Measurements from ENCODE around the gene TEX54.
"Not testable (repeated sequence)": the region's sequence is repeated elsewhere in the genome, so short reads cannot be mapped to it uniquely, and the experiment has no call there.

The TEX54 gene

DNA sequence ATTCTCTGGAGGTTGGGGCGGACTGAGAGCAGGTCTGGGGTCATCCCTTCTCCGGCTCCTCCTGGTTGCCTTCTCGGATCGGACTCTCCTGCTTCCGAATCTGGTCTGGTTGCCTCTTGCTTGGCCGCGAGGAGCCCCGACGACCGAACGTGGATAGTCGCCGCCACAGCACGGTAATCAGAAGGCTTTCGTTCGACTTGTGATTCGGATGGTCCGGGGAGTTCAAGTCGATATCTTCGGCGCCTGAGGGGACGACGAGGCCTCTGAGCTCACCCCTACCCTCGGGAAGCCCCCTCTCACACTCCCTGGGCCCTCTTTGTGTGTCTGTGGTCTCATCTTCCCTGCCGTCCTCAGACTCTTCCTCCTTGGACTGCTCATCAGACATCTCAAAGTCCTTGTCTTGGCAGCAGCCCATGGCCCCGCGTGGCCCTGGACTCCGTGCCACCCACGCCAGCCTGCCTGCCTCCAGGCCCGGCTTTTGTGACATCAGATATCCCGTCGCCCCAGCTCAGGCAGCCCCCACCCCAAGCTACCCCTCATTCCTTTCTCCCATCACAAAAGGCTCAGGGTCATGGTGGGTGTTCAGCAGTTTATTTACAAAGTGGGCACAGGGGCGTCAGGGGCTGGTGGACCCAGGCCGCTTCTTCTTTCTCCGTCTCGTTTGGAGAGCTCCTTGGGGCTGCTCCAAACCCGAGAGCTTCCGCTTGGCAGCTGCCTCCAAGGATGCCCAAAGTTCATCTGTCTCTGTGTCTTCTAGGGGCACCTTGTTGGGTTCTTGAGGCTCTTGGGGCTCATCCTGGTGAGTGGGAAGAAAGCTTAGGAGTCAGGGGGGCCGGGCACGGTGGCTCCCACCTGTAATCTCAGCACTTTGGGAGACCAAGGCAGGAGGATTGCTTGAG is at the start of gene TEX54:
Gene TEX54 (minus strand): TSS at position 506 of the 899 bp plus-strand sequence.
- no peak for DNase-seq (ENCODE audit: low spot score)

DNA sequence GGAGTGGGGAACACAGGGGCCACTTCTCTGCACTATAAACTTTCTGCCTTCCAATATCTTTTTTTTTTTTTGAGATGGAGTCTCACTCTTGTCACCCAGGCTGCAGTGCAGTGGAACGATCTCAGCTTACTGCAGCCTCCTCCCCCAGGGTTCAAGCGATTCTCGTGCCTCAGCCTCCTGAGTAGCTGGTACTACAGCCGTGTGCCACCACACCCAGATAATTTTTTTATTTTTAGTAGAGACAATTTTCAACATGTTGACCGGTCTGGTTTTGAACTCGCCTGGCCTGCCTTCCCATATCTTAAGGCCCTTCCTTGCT is 49.7 kb upstream of the TEX54 start:
- no peak for DNase-seq (ENCODE audit: low spot score)

DNA sequence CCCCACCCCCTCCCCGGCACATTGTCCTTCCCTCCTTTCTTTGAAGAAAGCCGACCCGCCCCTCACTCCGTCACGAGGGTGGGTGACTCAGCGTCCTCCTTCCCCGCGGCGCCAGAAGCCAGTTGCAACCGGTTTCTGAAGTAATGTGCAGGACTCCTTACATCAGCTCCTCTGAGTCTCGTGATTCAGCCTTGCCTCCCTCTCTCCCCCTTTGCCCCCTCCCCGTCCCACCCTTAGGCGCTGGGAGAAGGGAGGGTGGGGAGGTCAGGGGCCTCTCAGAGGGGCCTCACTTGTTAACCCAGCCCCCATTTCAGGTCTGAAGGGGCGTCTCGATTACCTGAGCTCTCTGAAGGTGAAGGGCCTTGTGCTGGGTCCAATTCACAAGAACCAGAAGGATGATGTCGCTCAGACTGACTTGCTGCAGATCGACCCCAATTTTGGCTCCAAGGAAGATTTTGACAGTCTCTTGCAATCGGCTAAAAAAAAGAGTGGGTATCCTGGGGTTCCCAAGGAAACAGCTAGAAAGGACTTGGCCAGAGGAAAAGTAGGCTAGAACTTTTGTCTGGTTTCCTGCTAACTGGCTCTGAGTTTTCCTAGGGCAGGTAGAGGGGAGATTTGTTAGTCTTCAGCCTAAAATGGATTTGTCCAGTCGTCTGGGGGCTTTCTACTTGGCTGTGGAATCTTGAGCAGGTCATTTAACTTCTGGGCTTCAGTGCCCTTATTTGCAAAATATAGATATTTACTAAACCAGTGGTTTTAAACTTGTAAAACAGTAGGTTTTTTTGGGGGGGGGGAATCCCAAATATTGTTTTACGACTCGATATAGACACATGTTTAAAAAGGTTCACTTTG is 49.2 kb upstream of the TEX54 start:
- peak; percentile 83 for DNase-seq (ENCODE audit: low spot score)

DNA sequence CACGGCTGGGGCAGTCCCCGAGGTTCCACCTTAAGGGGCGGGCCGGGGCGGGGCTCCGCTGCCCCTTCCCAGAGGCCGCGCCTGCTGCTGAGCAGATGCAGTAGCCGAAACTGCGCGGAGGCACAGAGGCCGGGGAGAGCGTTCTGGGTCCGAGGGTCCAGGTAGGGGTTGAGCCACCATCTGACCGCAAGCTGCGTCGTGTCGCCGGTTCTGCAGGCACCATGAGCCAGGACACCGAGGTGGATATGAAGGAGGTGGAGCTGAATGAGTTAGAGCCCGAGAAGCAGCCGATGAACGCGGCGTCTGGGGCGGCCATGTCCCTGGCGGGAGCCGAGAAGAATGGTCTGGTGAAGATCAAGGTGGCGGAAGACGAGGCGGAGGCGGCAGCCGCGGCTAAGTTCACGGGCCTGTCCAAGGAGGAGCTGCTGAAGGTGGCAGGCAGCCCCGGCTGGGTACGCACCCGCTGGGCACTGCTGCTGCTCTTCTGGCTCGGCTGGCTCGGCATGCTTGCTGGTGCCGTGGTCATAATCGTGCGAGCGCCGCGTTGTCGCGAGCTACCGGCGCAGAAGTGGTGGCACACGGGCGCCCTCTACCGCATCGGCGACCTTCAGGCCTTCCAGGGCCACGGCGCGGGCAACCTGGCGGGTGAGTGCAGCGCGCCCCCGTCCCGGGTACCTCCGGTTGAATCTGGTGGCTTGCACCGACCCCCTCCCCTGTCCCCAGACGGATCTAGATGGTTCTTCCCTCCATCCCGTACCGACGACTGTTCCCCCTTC is 48.4 kb upstream of the TEX54 start, which contains the start of gene SLC3A2:
Gene SLC3A2 (plus strand): TSS at position 94 of the 776 bp plus-strand sequence. CDS start 128 bp downstream, at position 222.
- peak; percentile 88 for DNase-seq (ENCODE audit: low spot score)

DNA sequence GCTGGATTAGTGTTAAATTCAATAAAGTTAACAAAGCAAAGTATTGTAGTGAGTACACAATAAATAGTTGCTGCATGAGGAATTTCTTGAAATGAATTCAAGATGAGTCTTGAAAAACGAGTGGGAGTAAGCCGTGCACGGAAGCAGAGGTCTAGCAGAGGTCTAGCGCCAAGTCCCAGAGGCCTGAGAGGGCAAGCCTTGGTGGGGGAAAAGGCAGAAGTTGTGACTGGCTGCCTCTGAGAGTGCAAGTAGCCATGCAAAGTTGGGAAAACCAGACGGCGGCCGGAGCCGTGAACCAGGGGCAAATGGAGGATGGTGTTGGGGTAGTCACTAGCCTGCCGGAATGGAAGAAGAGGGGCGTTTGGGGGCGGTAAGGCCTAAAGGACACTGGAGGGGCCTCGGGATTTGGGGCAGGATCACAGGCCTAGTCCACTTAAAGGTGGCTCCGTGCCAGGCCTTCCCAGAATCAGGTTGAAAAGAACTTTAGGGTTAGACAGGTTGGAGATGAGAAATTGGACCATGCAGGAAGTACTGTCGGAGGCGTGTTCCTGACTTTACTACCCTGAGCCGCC is 47.7 kb upstream of the TEX54 start:
- DNase-seq (ENCODE audit: low spot score), result peak; percentile 64

DNA sequence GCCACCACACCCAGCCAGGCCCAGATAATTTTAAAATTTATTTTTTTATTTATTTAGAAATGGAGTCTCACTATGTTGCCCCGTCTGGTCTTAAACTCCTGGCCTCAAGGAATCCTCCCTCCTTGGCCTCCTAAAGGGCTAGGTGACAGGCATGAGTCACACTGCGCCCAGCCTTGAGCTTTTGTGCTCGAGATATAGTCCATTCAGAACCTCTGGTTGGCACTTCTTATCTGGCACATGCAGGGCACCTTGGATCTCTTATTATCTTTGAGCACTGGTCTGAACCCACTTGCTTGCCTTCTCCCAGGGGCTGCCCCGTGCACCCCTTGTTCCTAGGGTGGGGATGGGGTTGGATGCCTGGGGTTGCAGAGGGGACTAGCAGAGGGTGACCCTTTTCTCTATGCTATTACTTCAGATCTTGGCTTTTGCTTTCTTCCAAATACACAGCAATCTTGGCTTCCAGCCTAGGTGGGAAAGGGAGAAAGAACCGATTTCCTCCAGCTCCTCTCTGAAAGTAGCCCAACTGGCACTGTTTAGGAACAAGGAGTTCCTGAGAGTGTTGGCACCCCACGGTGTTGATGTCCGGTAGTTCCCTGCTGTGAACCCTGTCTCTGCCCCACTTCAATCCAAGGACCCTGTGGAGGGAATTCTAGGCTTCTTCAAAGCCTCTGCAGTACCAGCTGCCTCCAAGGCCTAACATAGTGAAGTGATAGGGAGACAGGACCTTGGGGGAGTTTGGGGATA is 46.8 kb upstream of the TEX54 start:
- no peak for DNase-seq (ENCODE audit: low spot score)

DNA sequence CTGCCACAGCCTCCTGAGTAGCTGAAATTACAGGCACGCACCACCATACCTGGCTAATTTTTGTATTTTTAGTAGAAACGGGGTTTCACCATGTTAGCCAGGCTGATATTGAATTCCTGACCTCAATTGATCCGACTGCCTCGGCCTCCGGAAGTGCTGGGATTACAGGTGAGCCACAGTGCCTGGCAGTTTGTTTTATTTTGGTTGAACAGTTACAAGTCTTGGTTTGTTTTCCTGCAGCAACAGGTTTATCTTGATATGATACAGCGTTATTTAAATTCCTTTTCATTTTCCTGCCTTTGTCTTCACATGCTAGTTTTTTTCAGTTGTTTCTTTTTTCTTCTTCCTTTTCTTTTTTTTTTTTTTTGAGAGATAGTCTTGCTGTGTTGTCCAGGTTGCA is 44.1 kb upstream of the TEX54 start:
- no peak for DNase-seq (ENCODE audit: low spot score)

DNA sequence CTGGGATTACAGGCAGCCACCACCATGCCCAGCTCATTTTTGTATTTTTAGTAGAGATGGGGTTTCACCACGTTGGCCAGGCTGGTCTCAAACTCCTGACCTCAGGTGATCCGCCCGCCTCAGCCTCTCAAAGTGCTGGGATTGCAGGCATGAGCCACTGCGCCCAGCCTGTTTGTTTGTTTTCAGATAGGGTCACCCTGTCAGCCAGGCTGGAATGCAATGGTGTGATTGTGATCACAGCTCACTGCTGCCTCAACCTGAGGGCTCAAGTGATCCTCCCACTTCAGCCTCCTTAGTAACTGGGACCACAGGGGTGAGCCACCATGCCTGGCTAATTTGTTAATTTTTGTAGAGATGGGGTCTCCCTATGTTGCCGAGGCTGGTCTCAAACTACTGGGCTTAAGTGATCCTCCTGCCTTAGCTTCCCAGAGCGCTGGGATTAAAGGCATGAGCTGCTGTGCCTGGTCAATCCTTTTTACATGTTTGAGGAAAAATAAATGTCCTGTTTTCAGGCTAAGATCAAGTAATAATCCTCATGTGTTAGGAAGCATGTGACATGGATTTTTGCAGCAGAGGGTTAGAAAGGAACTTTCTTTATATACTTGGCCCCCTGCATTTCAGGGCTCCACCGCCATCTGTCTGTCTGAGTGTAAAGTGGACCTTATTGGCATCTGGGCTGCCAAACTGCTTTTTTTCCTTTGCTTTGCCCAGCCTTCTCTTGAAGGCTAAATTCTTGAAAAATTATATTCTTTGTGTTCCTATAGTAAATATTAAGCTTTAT is 43.2 kb upstream of the TEX54 start:
- no peak for DNase-seq (ENCODE audit: low spot score)

DNA sequence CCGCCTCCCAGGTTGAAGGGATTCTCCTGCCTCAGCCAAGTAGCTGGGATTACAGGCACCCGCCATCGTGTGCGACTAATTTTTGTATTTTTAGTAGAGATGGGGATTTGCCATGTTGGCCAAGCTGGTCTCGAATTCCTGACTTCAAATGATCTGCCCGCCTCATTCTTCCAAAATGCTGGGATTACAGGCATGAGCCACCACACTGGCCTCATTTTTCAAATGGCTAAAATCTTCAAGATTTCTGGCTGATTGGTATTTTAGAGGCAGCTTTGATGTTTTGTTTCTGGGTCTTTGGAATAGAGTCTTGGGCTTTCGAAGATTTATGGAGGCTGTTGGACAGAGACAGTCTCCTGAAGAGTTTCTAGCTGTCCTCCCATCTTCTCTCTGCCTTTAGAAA is 42.2 kb upstream of the TEX54 start:
- no peak for DNase-seq (ENCODE audit: low spot score)

DNA sequence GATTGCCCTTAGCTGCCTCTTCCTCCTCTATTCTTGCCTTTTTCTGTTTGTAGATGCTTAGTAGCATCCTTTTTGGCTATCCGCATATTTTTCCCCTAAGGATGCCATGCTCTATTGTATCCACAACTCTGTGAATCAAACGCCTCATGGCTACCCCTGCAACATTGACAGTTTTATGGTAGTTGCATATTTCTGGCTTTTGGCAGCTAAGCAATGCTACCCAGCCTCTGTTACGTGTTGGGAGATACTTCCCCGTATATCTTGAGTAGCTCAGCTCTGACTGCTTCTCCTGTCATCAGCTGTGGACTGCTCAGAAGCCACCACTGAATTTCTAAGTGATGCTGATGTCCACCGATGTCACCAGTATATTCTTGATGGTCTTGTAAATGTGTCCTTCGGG is 33.0 kb upstream of the TEX54 start:
- DNase-seq (ENCODE audit: low spot score), result no peak

DNA sequence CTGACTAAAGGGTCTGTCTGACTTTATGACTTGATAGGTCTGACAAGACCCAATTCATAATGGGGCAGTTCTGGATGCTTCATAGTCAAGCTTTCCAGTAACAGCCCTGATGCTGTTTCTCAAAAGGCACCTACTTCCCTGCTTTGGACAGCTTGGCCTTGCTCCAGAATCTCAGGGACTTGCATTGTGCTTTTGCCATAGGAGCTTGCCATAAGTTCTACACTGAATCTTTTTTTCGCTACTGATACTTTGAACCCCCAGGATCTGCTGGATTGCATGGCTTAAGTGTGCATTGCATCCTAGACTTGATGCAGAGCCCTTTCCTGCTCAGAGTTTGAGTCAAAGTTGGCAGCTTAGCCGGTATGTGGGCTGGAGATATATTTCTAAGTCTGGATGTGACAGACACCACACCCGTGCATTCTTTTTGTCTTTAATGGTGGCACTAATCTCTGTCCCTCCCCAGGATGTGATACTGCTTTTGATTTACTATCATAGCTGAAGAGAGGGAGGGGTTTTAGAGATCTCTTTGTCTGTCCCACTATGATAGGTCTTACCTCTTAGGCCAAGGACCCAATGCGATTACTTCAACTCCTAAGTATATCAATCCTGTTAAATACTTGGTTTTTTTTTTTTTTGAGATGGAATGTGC is 31.2 kb upstream of the TEX54 start:
- no peak for DNase-seq (ENCODE audit: low spot score)

DNA sequence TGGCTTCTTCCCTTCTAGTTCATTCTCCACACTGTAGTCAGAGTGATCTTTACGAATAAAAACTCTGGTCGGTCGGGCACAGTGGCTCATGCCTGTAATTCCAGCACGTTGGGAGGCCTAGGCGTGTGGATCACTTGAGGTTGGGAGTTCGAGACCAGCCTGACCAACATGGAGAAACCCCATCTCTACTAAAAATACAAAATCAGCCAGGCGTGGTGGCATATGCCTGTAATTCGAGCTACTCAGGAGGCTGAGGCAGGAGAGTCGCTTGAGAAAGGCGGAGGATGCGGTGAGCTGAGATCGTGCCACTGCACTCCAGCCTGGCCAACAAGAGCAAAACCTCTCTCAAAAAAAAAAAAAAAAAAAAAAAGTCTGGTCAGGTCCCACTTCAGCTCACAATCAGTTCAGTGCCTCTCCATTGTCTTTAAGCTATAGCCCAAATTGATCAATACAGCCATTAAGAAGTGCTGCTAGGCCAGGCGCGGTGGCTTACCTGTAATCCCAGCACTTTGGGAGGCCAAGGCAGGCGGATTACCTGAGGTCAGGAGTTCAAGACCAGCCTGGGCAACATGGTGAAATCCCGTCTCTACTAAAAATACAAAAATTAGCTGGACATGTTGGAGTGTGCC is 29.0 kb upstream of the TEX54 start:
- not testable (repeated sequence) for DNase-seq (ENCODE audit: low spot score)

DNA sequence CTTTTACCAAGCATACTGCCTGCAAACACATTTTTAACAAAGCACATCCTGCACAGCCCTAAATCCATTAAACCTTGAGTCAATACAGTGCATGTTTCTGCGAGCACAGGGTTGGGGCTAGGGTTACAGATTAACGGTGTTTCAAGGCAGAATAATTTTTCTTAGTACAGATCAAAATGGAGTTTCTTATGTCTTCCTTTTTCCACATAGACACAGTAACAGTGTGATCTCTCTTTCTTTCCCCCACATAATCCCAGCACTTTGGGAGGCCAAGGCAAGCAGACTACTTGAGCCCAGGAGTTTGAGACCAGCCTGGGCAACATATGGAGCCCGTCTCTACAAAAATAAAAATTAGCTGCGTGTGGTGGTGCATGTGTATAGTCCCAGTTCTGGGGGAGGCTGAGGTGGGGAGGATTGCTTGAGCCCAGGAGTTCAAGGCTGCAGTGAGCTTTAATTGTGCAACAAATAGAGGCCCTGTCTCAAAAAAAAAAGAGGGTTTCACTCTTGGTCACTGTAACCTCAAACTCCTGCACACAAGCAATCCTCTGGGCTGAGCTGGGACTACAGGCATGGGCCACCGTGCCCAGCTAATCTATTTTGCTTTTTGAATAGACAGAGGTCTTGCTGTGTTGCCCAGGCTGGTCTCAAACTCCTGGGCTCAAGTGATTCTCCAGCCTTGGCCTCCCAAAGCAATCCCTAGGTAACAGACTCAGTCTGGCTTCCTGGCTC is 28.4 kb upstream of the TEX54 start:
- DNase-seq (ENCODE audit: low spot score), result no peak

DNA sequence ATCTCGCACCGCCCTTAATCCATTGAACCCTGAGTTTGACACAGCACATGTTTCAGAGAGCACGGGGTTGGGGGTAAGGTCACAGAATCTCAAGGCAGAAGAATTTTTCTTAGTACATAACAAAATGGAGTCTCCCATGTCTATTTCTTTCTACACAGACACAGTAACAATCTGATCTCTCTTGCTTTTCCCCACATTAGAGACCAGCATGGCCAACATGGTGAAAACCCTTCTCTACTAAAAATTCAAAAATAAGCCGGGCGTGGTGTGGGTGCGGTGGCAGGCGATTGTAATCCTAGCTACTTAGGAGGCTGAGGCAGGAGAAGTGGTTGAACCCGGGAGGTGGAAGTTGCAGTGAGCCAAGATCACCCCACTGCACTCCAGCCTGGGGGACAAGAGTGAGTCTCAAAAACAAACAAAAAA is 26.7 kb upstream of the TEX54 start:
- DNase-seq (ENCODE audit: low spot score), result not testable (repeated sequence)

DNA sequence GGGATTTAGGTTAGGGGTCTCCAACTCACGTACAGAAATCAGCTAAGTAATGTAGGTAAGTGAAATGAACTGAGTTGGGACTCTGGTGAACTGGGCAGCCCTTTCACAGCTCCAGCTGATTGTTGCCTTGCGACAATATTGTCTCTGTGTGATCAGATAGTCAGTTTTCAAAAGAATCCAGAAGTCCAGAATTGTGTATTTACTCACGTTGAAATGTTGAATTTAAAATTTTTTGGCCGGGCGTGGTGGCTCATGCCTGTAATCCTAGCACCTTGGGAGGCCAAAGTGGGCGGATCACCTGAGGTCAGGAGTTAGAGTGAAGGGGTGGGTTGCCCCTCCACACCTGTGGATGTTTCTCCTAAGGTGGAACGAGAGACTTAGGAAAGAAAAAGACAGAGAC is 25.6 kb upstream of the TEX54 start:
- DNase-seq (ENCODE audit: low spot score), result no peak

DNA sequence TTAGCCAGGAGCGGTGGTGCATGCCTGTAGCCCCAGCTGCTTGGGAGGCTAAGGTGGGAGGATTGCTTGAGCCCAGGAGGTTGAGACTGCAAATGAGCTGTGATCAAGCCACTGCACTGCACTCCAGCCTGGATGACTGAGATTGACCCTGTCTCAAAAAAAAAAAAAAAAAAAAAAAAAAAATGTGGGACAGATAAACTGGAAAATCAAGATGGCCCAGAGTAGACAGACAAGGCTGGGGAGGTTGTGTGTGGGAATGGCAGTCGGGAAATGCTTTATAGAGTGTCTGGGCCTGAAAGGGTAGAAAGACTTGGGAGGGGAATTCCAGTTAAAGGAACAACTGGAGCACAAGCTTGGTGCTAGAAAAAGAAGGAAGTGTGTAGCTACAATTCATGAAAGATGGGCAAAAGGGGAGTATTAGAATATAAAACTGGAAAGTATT is 24.9 kb upstream of the TEX54 start:
- DNase-seq (ENCODE audit: low spot score), result no peak

DNA sequence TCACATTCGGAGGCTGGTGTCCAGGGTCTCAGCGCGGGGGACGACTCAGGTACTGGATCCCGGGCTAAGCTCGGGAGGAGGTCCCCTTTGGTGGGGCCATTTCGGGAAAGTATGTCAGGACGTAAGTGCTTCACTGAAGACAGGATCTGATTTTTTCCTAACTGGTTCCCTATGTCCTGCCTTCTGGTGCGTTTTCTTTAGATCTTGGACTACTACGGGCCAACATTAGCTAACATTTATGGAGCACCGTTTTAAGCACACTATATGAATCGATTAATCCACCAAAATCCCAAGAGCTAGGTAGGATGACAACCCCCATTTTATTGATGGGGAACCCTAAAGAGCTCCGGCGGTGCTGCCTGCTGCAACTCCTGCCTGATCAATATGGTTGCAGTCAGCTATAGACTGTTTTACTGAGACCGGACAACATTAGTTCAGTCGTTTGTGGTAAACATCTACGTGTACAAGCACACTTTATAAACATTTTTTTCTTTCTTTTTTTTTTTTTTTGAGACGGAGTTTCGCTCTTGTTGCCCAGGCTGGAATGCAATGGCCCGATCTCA is 23.8 kb upstream of the TEX54 start:
- DNase-seq (ENCODE audit: low spot score), result no peak

Data from germinal center (tissue), 1 donor.